Subcutaneous adipose tissue (tissue), 4 donors: Measurements from ENCODE around the gene IDE. TPM values are rescaled to one million over a fixed set of nuclear protein-coding genes. Genes with fewer than 3 reads are reported as not detected.

ENCODE experiments used
- CTCF ChIP-seq: fragments of 450-650 bp; IDR thresholded peaks from one replicate; pipeline ENCODE4 v1.5.1; 2016; ENCODE audit warnings: low read depth, mild to moderate bottlenecking, control low read depth, antibody characterized with exemption, moderate library complexity
- total RNA-seq, 4 donors: library from RNA; depleted of rRNA; stranded (reverse); fragments of >200 nt; gene quantifications; one replicate each; pipeline ENCODE4 v1.1.0, GENCODE V29; 2016

The IDE gene
- total RNA-seq = 10 to 100 TPM; 21.2 to 37.3 (median 22.5) TPM

- TF ChIP-seq CTCF = no peak
Measured at GRCh38 chr10:92573798-92574547, at the start of gene IDE. TSS of gene IDE (minus strand) at chr10:92574093. CDS start at chr10:92574019, 74 bp downstream.

- TF ChIP-seq CTCF = no peak
Measured at GRCh38 chr10:92619368-92619767, 45.5 kb upstream of the IDE start.

- no peak for TF ChIP-seq CTCF
Measured at GRCh38 chr10:92615515-92615914, 41.6 kb upstream of the IDE start.

GRCh38 chr10:92604841-92605240, 30.9 kb upstream of the IDE start:
- TF ChIP-seq CTCF = no peak

- no peak for TF ChIP-seq CTCF
Measured at GRCh38 chr10:92598321-92598720, 24.4 kb upstream of the IDE start.

GRCh38 chr10:92595505-92595904, 21.6 kb upstream of the IDE start:
- TF ChIP-seq CTCF = no peak

GRCh38 chr10:92593619-92594588, 20.0 kb upstream of the IDE start:
- no peak for TF ChIP-seq CTCF
